Naive thymus-derived CD4-positive, alpha-beta T cell (primary cell): Measurements from ENCODE around the gene NEK5. TPM values are rescaled to one million over a fixed set of nuclear protein-coding genes. Genes with fewer than 3 reads are reported as not detected.
"Not testable (repeated sequence)": the region's sequence is repeated elsewhere in the genome, so short reads cannot be mapped to it uniquely, and the experiment has no call there.

Experiments used
- ATAC-seq: fragments of 150-1000 bp; cut with Tn5 transposase; 2 replicates; pipeline ENCODE4 v1.10.0; 2021; ENCODE audit warnings: mild to moderate bottlenecking, moderate library complexity
- CTCF ChIA-PET: fragments of 350-600 bp; sonication (Branson Sonifier 250); formaldehyde crosslinking; loops from one replicate; lab custom pipeline; 2021; ENCODE audit warnings: antibody characterized with exemption; lab: Charles Lee
- POLR2A ChIA-PET: fragments of 350-600 bp; sonication (Branson Sonifier 250); formaldehyde crosslinking; loops from one replicate; lab custom pipeline; 2021; ENCODE audit warnings: antibody characterized with exemption, inconsistent platforms; lab: Charles Lee
- DNase-seq, 9 donors: peaks; one replicate each; pipeline versions ENCODE4 v3.0.0 to v3.0.0-alpha.2; 2020 to 2022; ENCODE audit warnings: mixed read lengths in 1 of 9
- H3K27ac ChIP-seq: one replicate; pipeline ENCODE4 v1.7.0; 2013; ENCODE audit warnings: mild to moderate bottlenecking, low read depth, low read length, moderate library complexity
- H3K27me3 ChIP-seq, 2 donors: one replicate each; pipeline ENCODE4 v1.7.0; 2013; ENCODE audit warnings: low read length in 2 of 2, mild to moderate bottlenecking in 2 of 2, moderate library complexity in 2 of 2; ENCODE audit not compliant: control insufficient read depth in 2 of 2, insufficient read depth in 2 of 2
- H3K36me3 ChIP-seq, 3 experiments: 1 replicate in 2 of 3; 2 replicates in 1 of 3; pipeline ENCODE4 v1.7.0; 2013; ENCODE audit warnings: low read length in 3 of 3, mild to moderate bottlenecking in 3 of 3, moderate library complexity in 1 of 3; ENCODE audit not compliant: insufficient read depth in 3 of 3, control insufficient read depth in 2 of 3
- H3K4me1 ChIP-seq, 2 donors: one replicate each; pipeline ENCODE4 v1.7.0; 2013; ENCODE audit warnings: low read length in 2 of 2, mild to moderate bottlenecking in 2 of 2, moderate library complexity in 1 of 2; ENCODE audit not compliant: control insufficient read depth in 2 of 2, insufficient read depth in 2 of 2
- H3K4me3 ChIP-seq: 2 replicates; pipeline ENCODE4 v1.7.0; 2013; ENCODE audit warnings: mild to moderate bottlenecking, low read length
- H3K9me3 ChIP-seq, 3 experiments: 1 replicate in 2 of 3; 2 replicates in 1 of 3; pipeline ENCODE4 v1.7.0; 2013; ENCODE audit warnings: low read length in 3 of 3; ENCODE audit not compliant: control insufficient read depth in 2 of 3
- H3K27ac Mint-ChIP-seq, 9 donors: one replicate each; pipeline ENCODE4 v1.8.0; 2020 to 2022; ENCODE audit warnings: mixed read lengths in 9 of 9, mild to moderate bottlenecking in 8 of 9, moderate library complexity in 5 of 9, inconsistent platforms in 2 of 9
- H3K27me3 Mint-ChIP-seq, 5 donors: one replicate each; pipeline ENCODE4 v1.8.0; 2021 to 2022; ENCODE audit warnings: mixed read lengths in 5 of 5, mild to moderate bottlenecking in 1 of 5
- H3K36me3 Mint-ChIP-seq, 5 donors: one replicate each; pipeline ENCODE4 v1.8.0; 2020 to 2022; ENCODE audit warnings: mixed read lengths in 5 of 5, mild to moderate bottlenecking in 3 of 5, inconsistent platforms in 1 of 5
- H3K4me1 Mint-ChIP-seq, 7 donors: one replicate each; pipeline ENCODE4 v1.8.0; 2020 to 2022; ENCODE audit warnings: mixed read lengths in 7 of 7, mild to moderate bottlenecking in 3 of 7, inconsistent platforms in 1 of 7
- H3K4me3 Mint-ChIP-seq, 10 donors: one replicate each; pipeline ENCODE4 v1.8.0; 2020 to 2022; ENCODE audit warnings: mild to moderate bottlenecking in 10 of 10, mixed read lengths in 10 of 10, moderate library complexity in 6 of 10, inconsistent platforms in 2 of 10
- H3K9me3 Mint-ChIP-seq, 11 donors: one replicate each; pipeline ENCODE4 v1.8.0; 2020 to 2022; ENCODE audit warnings: mixed read lengths in 11 of 11, mild to moderate bottlenecking in 4 of 11, inconsistent platforms in 1 of 11, moderate library complexity in 1 of 11
- intact Hi-C, 2 donors: fragments of 100-400 bp; cut with micrococcal nuclease; formaldehyde crosslinking; loops; one replicate each; pipeline ENCODE4 v1.15.1; 2023
- polyA plus RNA-seq, 2 donors: library from polyadenylated mRNA; unstranded; fragments of 300-500 nt; fragmentation: Illumina TruSeq; gene quantifications; one replicate each; pipeline ENCODE4 v1.2.3, GENCODE V29; 2021
- total RNA-seq, 6 experiments: library from RNA in 5 of 6; stranded (reverse) in 5 of 6; gene quantifications; 1 replicate in 5 of 6; 2 replicates in 1 of 6; pipeline ENCODE4 v1.2.3 and lab custom pipeline; 2021 to 2026

NEK5 gene, protein sequence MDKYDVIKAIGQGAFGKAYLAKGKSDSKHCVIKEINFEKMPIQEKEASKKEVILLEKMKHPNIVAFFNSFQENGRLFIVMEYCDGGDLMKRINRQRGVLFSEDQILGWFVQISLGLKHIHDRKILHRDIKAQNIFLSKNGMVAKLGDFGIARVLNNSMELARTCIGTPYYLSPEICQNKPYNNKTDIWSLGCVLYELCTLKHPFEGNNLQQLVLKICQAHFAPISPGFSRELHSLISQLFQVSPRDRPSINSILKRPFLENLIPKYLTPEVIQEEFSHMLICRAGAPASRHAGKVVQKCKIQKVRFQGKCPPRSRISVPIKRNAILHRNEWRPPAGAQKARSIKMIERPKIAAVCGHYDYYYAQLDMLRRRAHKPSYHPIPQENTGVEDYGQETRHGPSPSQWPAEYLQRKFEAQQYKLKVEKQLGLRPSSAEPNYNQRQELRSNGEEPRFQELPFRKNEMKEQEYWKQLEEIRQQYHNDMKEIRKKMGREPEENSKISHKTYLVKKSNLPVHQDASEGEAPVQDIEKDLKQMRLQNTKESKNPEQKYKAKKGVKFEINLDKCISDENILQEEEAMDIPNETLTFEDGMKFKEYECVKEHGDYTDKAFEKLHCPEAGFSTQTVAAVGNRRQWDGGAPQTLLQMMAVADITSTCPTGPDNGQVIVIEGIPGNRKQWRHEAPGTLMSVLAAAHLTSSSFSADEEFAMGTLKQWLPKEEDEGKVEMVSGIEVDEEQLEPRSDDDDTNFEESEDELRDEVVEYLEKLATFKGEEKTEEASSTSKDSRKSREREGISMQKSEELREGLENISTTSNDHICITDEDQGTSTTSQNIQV
- not detected for total RNA-seq
- polyA plus RNA-seq = under 1 TPM in 1 of 2 donors, not detected in 1; 0.14 TPM
- not detected for total RNA-seq (lab: John Stamatoyannopoulos, UW)

GRCh38 chr13:52128714-52129700 lies at the start of gene NEK5:
NEK5 (minus strand) TSS chr13:52129073; CDS start chr13:52127482, 1,591 bp downstream.
- peak within 1 kb of the TSS; percentile 51 for H3K4me3 ChIP-seq
- ChIA-PET POLR2A (no interaction called here), CTCF (interaction anchor here (0.5 to 3.1 kb wide), 8 partner anchors 11 to 581 kb away, joined by 3 to 31 read pairs (median 4); partner anchors contain the start of gene ALG11)
- H3K27me3 ChIP-seq = no peaks in the 10 kb centered on the region
- peaks cover 5 to 29% (median 26%) of the 10 kb centered on the region in 5 donors for H3K36me3 Mint-ChIP-seq
- peak within 1 kb of the TSS; percentile 85 to 94 (median 88) for H3K4me3 Mint-ChIP-seq
- peak within 1 kb of the TSS in 4 of 9 donors; percentile 3 to 19 (median 6) for H3K27ac Mint-ChIP-seq
- peaks cover 11 to 13% of the 10 kb centered on the region in 2 donors for H3K4me1 ChIP-seq
- H3K27me3 Mint-ChIP-seq = peaks cover 0 to 14% (median 6%) of the 10 kb centered on the region in 5 donors
- ATAC-seq (peak; percentile 82), DNase-seq (peak; percentile 36 to 75 (median 55))
- H3K36me3 ChIP-seq = no peaks in the 10 kb centered on the region
- H3K4me1 Mint-ChIP-seq = peaks cover 11 to 21% (median 18%) of the 10 kb centered on the region in 7 donors
- intact Hi-C loops = loop anchor here (1.0 to 5.0 kb wide), 7 partner anchors 30 to 1002 kb away; partner anchors contain the start of genes INTS6 (in 1 of the 2), NEK3 (in 1 of the 2) and WDFY2 (in 1 of the 2)
- no peak within 1 kb of the TSS for H3K27ac ChIP-seq
- H3K9me3 Mint-ChIP-seq = no peaks in the 10 kb centered on the region
- H3K9me3 ChIP-seq = no peaks in the 10 kb centered on the region

GRCh38 chr13:52177276-52177675 lies 48.4 kb upstream of the NEK5 start:
- H3K4me1 ChIP-seq = no peaks in the 10 kb centered on the region
- H3K4me3 Mint-ChIP-seq = no peak overlapping the region
- peaks cover 5 to 38% (median 9%) of the 10 kb centered on the region in 3 experiments for H3K36me3 ChIP-seq
- ChIA-PET CTCF (no interaction called here), POLR2A (no interaction called here)
- peaks cover 0 to 12% (median 5%) of the 10 kb centered on the region in 7 donors for H3K4me1 Mint-ChIP-seq
- no peak overlapping the region for H3K4me3 ChIP-seq
- DNase-seq (no peak), ATAC-seq (no peak)
- H3K27me3 Mint-ChIP-seq = no peaks in the 10 kb centered on the region
- no peak overlapping the region for H3K27ac Mint-ChIP-seq
- H3K9me3 Mint-ChIP-seq = no peaks in the 10 kb centered on the region
- H3K27ac ChIP-seq = no peak overlapping the region
- H3K27me3 ChIP-seq = no peaks in the 10 kb centered on the region
- peaks cover 0 to 34% (median 14%) of the 10 kb centered on the region in 5 donors for H3K36me3 Mint-ChIP-seq
- no peaks in the 10 kb centered on the region for H3K9me3 ChIP-seq
- intact Hi-C loops = no loop called here

GRCh38 chr13:52173970-52174369 lies 45.1 kb upstream of the NEK5 start:
- H3K27me3 Mint-ChIP-seq, H3K4me1 ChIP-seq, H3K27ac ChIP-seq, ATAC-seq, CTCF ChIA-PET, H3K4me3 Mint-ChIP-seq, intact Hi-C loops, H3K4me3 ChIP-seq, H3K27me3 ChIP-seq, H3K9me3 Mint-ChIP-seq, DNase-seq, H3K9me3 ChIP-seq: not testable (repeated sequence)
- Mint-ChIP-seq H3K27ac (peak overlapping the region in 7 of 9 donors; percentile 16 to 57 (median 39)), H3K4me1 (peaks cover 0 to 12% (median 5%) of the 10 kb centered on the region in 7 donors), H3K36me3 (peaks cover 0 to 35% (median 8%) of the 10 kb centered on the region in 5 donors)
- POLR2A ChIA-PET = interaction anchor here (0.6 kb wide), 1 partner anchor 12 kb away, joined by 3 read pairs; no protein-coding TSS in a partner anchor
- H3K36me3 ChIP-seq = peaks cover 7 to 32% (median 9%) of the 10 kb centered on the region in 3 experiments

DNA sequence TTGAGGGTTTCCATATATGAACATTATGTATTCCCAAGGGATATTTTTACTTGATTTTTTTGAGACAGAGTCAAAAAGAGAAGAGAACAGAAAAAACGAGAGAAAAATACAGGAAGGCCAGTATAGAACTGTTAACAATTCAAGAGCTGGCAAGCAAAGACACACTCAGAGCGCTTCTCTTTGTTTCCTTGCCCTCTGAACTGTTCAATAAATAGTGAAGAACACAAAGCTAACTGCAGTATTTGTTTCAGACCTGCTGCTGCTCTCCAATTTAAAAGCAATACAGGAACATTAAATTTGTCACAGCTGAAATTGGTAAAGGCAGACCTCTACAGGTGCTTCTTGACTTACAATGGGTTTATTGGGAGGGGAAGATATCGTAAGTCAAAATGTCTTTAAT lies 44.5 kb upstream of the NEK5 start:
- H3K36me3 ChIP-seq = peaks cover 9 to 33% (median 9%) of the 10 kb centered on the region in 3 experiments
- ChIA-PET CTCF (no interaction called here), POLR2A (no interaction called here)
- no peak overlapping the region for H3K4me3 Mint-ChIP-seq
- H3K4me3 ChIP-seq = no peak overlapping the region
- intact Hi-C loops = no loop called here
- no peaks in the 10 kb centered on the region for H3K4me1 ChIP-seq
- DNase-seq = no peak
- H3K27ac ChIP-seq = no peak overlapping the region
- peaks cover 0 to 12% (median 5%) of the 10 kb centered on the region in 7 donors for H3K4me1 Mint-ChIP-seq
- H3K27me3 ChIP-seq = no peaks in the 10 kb centered on the region
- no peaks in the 10 kb centered on the region for H3K9me3 ChIP-seq
- no peaks in the 10 kb centered on the region for H3K27me3 Mint-ChIP-seq
- H3K36me3 Mint-ChIP-seq = peaks cover 0 to 35% (median 8%) of the 10 kb centered on the region in 5 donors
- no peak for ATAC-seq
- no peaks in the 10 kb centered on the region for H3K9me3 Mint-ChIP-seq
- H3K27ac Mint-ChIP-seq = peak overlapping the region in 2 of 9 donors; percentile 16 to 39

- H3K4me3 ChIP-seq, H3K27ac ChIP-seq, H3K9me3 Mint-ChIP-seq, DNase-seq, H3K27me3 Mint-ChIP-seq, H3K27me3 ChIP-seq, H3K4me3 Mint-ChIP-seq, intact Hi-C loops, H3K4me1 ChIP-seq, ATAC-seq, H3K9me3 ChIP-seq: not testable (repeated sequence)
- H3K36me3 ChIP-seq = peaks cover 9 to 20% (median 9%) of the 10 kb centered on the region in 3 experiments
- Mint-ChIP-seq H3K27ac (peak overlapping the region in 5 of 9 donors; percentile 10 to 63 (median 28)), H3K4me1 (peaks cover 0 to 12% (median 5%) of the 10 kb centered on the region in 7 donors), H3K36me3 (peaks cover 0 to 27% (median 6%) of the 10 kb centered on the region in 5 donors)
- POLR2A ChIA-PET = interaction anchor here (1.2 kb wide), 1 partner anchor 12 kb away, joined by 6 read pairs; the partner anchor contains the start of gene NEK3
- CTCF ChIA-PET = interaction anchor here (0.6 kb wide), 2 partner anchors 72 to 737 kb away, joined by 3 read pairs; no protein-coding TSS in a partner anchor
Observed at GRCh38 chr13:52171686-52172085, 42.8 kb upstream of the NEK5 start.
